ENCODE data around the gene NCOA7.

DNA sequence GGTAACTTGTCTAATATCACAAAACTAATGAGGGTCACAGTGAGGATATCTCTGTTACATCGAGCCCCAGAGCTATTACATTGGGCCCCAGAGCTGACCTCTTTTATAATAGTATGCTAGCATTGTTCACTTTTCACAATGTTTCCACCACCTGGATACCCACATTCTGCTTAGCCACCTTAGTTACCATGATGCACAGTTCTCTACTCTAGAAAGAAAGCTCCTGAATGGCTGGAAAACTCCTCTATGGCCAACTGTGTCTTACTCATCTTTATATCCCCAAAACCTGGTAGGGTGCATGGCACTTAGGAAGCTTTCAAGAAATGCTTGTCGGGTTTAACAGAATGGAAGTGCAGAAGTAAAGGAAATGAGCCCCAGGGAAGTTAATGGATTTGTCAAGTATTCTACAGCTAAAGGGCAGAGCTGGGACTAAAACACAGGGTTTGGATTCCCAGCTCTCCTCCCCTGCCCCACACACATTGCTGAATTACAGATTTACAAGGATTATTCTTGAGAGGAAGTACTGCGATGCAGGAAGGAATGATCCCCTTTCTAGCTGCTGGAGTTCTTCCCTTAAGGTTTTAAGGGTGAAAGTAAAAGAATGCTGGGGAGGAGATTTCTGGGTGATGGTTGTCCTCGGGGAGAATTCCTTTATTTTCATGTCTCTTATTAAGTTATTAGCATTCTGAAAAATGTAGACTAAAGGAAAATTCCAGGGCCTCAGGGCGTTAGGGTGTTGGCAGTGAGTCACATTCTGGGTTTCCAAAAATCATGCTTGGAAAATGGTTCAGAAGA, 149.7 kb downstream of the NCOA7 start:
- TF ChIP-seq, protein P1, sequence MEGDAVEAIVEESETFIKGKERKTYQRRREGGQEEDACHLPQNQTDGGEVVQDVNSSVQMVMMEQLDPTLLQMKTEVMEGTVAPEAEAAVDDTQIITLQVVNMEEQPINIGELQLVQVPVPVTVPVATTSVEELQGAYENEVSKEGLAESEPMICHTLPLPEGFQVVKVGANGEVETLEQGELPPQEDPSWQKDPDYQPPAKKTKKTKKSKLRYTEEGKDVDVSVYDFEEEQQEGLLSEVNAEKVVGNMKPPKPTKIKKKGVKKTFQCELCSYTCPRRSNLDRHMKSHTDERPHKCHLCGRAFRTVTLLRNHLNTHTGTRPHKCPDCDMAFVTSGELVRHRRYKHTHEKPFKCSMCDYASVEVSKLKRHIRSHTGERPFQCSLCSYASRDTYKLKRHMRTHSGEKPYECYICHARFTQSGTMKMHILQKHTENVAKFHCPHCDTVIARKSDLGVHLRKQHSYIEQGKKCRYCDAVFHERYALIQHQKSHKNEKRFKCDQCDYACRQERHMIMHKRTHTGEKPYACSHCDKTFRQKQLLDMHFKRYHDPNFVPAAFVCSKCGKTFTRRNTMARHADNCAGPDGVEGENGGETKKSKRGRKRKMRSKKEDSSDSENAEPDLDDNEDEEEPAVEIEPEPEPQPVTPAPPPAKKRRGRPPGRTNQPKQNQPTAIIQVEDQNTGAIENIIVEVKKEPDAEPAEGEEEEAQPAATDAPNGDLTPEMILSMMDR (IDR thresholded peaks at IDR 0.05 in 2 of 3, conservative IDR thresholded peaks at IDR 0.05 in 1 of 3; ENCODE audit: borderline replicate concordance in 1 of 3, insufficient read depth in 1 of 3, low read depth in 2 of 3, low read length in 2 of 3): no peak
- TF ChIP-seq EZH2phosphoT487 (IDR thresholded peaks at IDR 0.05; ENCODE audit: borderline replicate concordance): no peak
